IPS-18a (cell line): Measurements from ENCODE around the gene SCYL1.
A peak's percentile ranks its signal among the peaks of the same experiment; 100 is the strongest.

Experiments used
- H3K27ac ChIP-seq: one replicate; pipeline ENCODE4 v1.5.1; 2013; ENCODE audit warnings: low read length
- H3K27me3 ChIP-seq: one replicate; pipeline ENCODE4 v1.6.1; 2013; ENCODE audit warnings: mild to moderate bottlenecking, low read length; ENCODE audit not compliant: control insufficient read depth, insufficient read depth
- H3K36me3 ChIP-seq: one replicate; pipeline ENCODE4 v1.6.1; 2013; ENCODE audit warnings: low read depth, low read length; ENCODE audit not compliant: control insufficient read depth
- H3K4me1 ChIP-seq: one replicate; pipeline ENCODE4 v1.6.1; 2013; ENCODE audit warnings: low read depth, low read length; ENCODE audit not compliant: control insufficient read depth
- H3K4me3 ChIP-seq: one replicate; pipeline ENCODE4 v1.5.1; 2013; ENCODE audit warnings: low read length
- H3K9ac ChIP-seq: one replicate; pipeline ENCODE4 v1.6.1; 2013; ENCODE audit warnings: mild to moderate bottlenecking, low read length, moderate library complexity
- H3K9me3 ChIP-seq: one replicate; pipeline ENCODE4 v1.6.1; 2013; ENCODE audit warnings: low read depth, low read length; ENCODE audit not compliant: control insufficient read depth

Gene SCYL1

GRCh38 chr11:65573391-65574079 lies 48.7 kb downstream of the SCYL1 start:
- no peak overlapping the region for H3K9ac ChIP-seq
- H3K36me3 ChIP-seq: no peaks in the 10 kb centered on the region
- H3K27me3 ChIP-seq: peaks cover 36% of the 10 kb centered on the region
- peak overlapping the region; percentile 63 for H3K4me3 ChIP-seq
- no peaks in the 10 kb centered on the region for H3K9me3 ChIP-seq
- peaks cover 24% of the 10 kb centered on the region for H3K4me1 ChIP-seq
- no peak overlapping the region for H3K27ac ChIP-seq

- no peaks in the 10 kb centered on the region for H3K36me3 ChIP-seq
- H3K4me1 ChIP-seq: peaks cover 18% of the 10 kb centered on the region
- H3K9me3 ChIP-seq: no peaks in the 10 kb centered on the region
- peak overlapping the region; percentile 53 for H3K4me3 ChIP-seq
- H3K27me3 ChIP-seq: peaks cover 36% of the 10 kb centered on the region
- H3K27ac ChIP-seq: no peak overlapping the region
- H3K9ac ChIP-seq: no peak overlapping the region
Measured at GRCh38 chr11:65574109-65574810, 49.4 kb downstream of the SCYL1 start.

- Histone ChIP-seq H3K4me3 (peak overlapping the region; percentile 53), H3K4me1 (peaks cover 18% of the 10 kb centered on the region), H3K9ac (no peak overlapping the region), H3K9me3 (no peaks in the 10 kb centered on the region), H3K36me3 (no peaks in the 10 kb centered on the region), H3K27ac (no peak overlapping the region), H3K27me3 (peaks cover 36% of the 10 kb centered on the region)
Measured at GRCh38 chr11:65574811-65575567, 50.1 kb downstream of the SCYL1 start.

GRCh38 chr11:65575568-65576231 lies 50.8 kb downstream of the SCYL1 start, which contains the start of gene EHBP1L1:
EHBP1L1 (plus strand) TSS chr11:65576053; CDS start chr11:65576303, 250 bp downstream.
- no peak within 1 kb of the TSS for H3K27ac ChIP-seq

GRCh38 chr11:65576232-65576866 lies 51.5 kb downstream of the SCYL1 start:
- H3K9me3 ChIP-seq: no peaks in the 10 kb centered on the region
- no peak overlapping the region for H3K9ac ChIP-seq
- peaks cover 12% of the 10 kb centered on the region for H3K4me1 ChIP-seq
- H3K4me3 ChIP-seq: peak overlapping the region; percentile 14
- no peak overlapping the region for H3K27ac ChIP-seq
- H3K27me3 ChIP-seq: peaks cover 36% of the 10 kb centered on the region
- no peaks in the 10 kb centered on the region for H3K36me3 ChIP-seq

More at GRCh38 chr11:65575568-65576231, 50.8 kb downstream of the SCYL1 start, which contains the start of gene EHBP1L1:
- Histone ChIP-seq H3K27me3 (peaks cover 36% of the 10 kb centered on the region), H3K4me1 (peaks cover 18% of the 10 kb centered on the region), H3K9me3 (no peaks in the 10 kb centered on the region), H3K9ac (no peak within 1 kb of the TSS), H3K4me3 (peak within 1 kb of the TSS; percentile 53), H3K36me3 (no peaks in the 10 kb centered on the region)

GRCh38 chr11:65576867-65577755 lies 52.2 kb downstream of the SCYL1 start:
- Histone ChIP-seq H3K4me1 (peaks cover 7% of the 10 kb centered on the region), H3K9ac (no peak overlapping the region), H3K9me3 (no peaks in the 10 kb centered on the region), H3K36me3 (no peaks in the 10 kb centered on the region), H3K27ac (no peak overlapping the region), H3K4me3 (peak overlapping the region; percentile 14), H3K27me3 (peaks cover 36% of the 10 kb centered on the region)

- Histone ChIP-seq H3K27ac (no peak overlapping the region), H3K4me1 (peaks cover 6% of the 10 kb centered on the region), H3K9me3 (no peaks in the 10 kb centered on the region), H3K36me3 (no peaks in the 10 kb centered on the region), H3K27me3 (peaks cover 36% of the 10 kb centered on the region), H3K9ac (no peak overlapping the region), H3K4me3 (no peak overlapping the region)
Measured at GRCh38 chr11:65577756-65578109, 52.9 kb downstream of the SCYL1 start.

- Histone ChIP-seq H3K27ac (no peak overlapping the region), H3K9ac (no peak overlapping the region), H3K4me1 (peaks cover 6% of the 10 kb centered on the region), H3K9me3 (no peaks in the 10 kb centered on the region), H3K4me3 (no peak overlapping the region), H3K27me3 (peaks cover 32% of the 10 kb centered on the region), H3K36me3 (no peaks in the 10 kb centered on the region)
Measured at GRCh38 chr11:65578134-65578533, 53.3 kb downstream of the SCYL1 start.

GRCh38 chr11:65578667-65579066 lies 53.8 kb downstream of the SCYL1 start:
- H3K27me3 ChIP-seq: peaks cover 27% of the 10 kb centered on the region
- no peak overlapping the region for H3K4me3 ChIP-seq
- no peaks in the 10 kb centered on the region for H3K9me3 ChIP-seq
- H3K27ac ChIP-seq: no peak overlapping the region
- no peaks in the 10 kb centered on the region for H3K36me3 ChIP-seq
- H3K9ac ChIP-seq: no peak overlapping the region
- peaks cover 6% of the 10 kb centered on the region for H3K4me1 ChIP-seq

GRCh38 chr11:65579291-65579690 lies 54.4 kb downstream of the SCYL1 start:
- Histone ChIP-seq H3K4me3 (no peak overlapping the region), H3K27me3 (peaks cover 27% of the 10 kb centered on the region), H3K9ac (no peak overlapping the region), H3K9me3 (no peaks in the 10 kb centered on the region), H3K4me1 (peaks cover 6% of the 10 kb centered on the region), H3K27ac (no peak overlapping the region), H3K36me3 (no peaks in the 10 kb centered on the region)
